HFFc6 (cell line): ENCODE measurements around the gene REC114. TPM values are rescaled to one million over a fixed set of nuclear protein-coding genes. Genes with fewer than 3 reads are reported as not detected.
"Not testable (repeated sequence)": the region's sequence is repeated elsewhere in the genome, so short reads cannot be mapped to it uniquely, and the experiment has no call there.

Experiments
- DNase-seq: peaks from one replicate; pipeline ENCODE4 v3.0.0-alpha.2; 2018
- H3K27ac Mint-ChIP-seq: 2 replicates; pipeline ENCODE4 v1.8.0; 2020; ENCODE audit warnings: mild to moderate bottlenecking, mixed read lengths
- H3K27me3 Mint-ChIP-seq: 2 replicates; pipeline ENCODE4 v1.8.0; 2021; ENCODE audit warnings: mild to moderate bottlenecking, moderate library complexity, mixed read lengths; ENCODE audit not compliant: insufficient read depth
- H3K36me3 Mint-ChIP-seq: 2 replicates; pipeline ENCODE4 v1.8.0; 2021; ENCODE audit warnings: low read depth, mixed read lengths
- H3K4me1 Mint-ChIP-seq: 2 replicates; pipeline ENCODE4 v1.8.0; 2020; ENCODE audit warnings: low read depth, mixed read lengths
- H3K4me3 Mint-ChIP-seq: 2 replicates; pipeline ENCODE4 v1.8.0; 2020; ENCODE audit warnings: mild to moderate bottlenecking, moderate library complexity, mixed read lengths
- H3K9me3 Mint-ChIP-seq: 2 replicates; pipeline ENCODE4 v1.8.0; 2020; ENCODE audit warnings: mild to moderate bottlenecking, mixed read lengths
- total RNA-seq, 6 experiments: library from RNA; stranded (reverse); fragmentation: NEBNext Ultra II Directional; extraction: Animal tissue kit (Norgen Biotek cat#: 25700); gene quantifications; 2 replicates in 1 of 6; 3 replicates in 5 of 6; pipeline ENCODE4 v1.2.3, GENCODE V29; 2021
- TF ChIP-seq, protein P1 (sequence below): fragments of 200-600 bp; sonication (generic); IDR thresholded peaks from 2 replicates; pipeline ENCODE4 v1.5.0; 2021; ENCODE audit warnings: antibody characterized with exemption, mild to moderate bottlenecking

Gene REC114
- total RNA-seq, 6 experiments from 2014 or later = not detected

GRCh38 chr15:73449980-73450379, 7.0 kb downstream of the REC114 start:
- H3K9me3 Mint-ChIP-seq, H3K27ac Mint-ChIP-seq, DNase-seq, H3K4me1 Mint-ChIP-seq, H3K4me3 Mint-ChIP-seq, H3K36me3 Mint-ChIP-seq: not testable (repeated sequence)
- H3K27me3 Mint-ChIP-seq = peaks cover 10% of the 10 kb centered on the region

DNA sequence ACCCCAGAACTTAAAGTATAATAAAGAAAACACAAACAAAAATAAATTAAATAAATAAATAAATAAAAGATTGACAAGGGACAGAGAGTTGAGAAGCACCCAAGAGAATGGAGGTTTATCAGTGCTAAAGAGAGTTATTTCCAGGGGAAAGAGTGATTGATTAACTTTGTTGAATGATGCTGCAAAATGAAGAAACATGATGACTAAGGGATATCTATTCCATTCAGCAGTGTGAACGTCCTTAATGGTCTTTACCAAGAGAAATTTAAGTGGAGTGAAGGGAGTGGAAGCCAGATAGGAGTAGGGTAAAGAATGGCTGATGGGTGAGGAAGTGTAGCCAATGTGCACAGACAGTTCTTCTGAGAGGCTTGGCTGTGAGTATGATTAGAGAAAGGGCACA, 11.1 kb downstream of the REC114 start:
- Mint-ChIP-seq H3K27ac (no peak overlapping the region), H3K4me3 (no peak overlapping the region), H3K4me1 (no peaks in the 10 kb centered on the region), H3K36me3 (no peaks in the 10 kb centered on the region), H3K9me3 (peaks cover 6% of the 10 kb centered on the region; the same call in 1 of the 2 replicates), H3K27me3 (peaks cover 7% of the 10 kb centered on the region)
- no peak for DNase-seq
- TF ChIP-seq, protein P1, sequence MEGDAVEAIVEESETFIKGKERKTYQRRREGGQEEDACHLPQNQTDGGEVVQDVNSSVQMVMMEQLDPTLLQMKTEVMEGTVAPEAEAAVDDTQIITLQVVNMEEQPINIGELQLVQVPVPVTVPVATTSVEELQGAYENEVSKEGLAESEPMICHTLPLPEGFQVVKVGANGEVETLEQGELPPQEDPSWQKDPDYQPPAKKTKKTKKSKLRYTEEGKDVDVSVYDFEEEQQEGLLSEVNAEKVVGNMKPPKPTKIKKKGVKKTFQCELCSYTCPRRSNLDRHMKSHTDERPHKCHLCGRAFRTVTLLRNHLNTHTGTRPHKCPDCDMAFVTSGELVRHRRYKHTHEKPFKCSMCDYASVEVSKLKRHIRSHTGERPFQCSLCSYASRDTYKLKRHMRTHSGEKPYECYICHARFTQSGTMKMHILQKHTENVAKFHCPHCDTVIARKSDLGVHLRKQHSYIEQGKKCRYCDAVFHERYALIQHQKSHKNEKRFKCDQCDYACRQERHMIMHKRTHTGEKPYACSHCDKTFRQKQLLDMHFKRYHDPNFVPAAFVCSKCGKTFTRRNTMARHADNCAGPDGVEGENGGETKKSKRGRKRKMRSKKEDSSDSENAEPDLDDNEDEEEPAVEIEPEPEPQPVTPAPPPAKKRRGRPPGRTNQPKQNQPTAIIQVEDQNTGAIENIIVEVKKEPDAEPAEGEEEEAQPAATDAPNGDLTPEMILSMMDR = no peak

GRCh38 chr15:73455876-73456275, 12.9 kb downstream of the REC114 start:
- peaks cover 9% of the 10 kb centered on the region for H3K27me3 Mint-ChIP-seq
- H3K27ac Mint-ChIP-seq = no peak overlapping the region
- TF ChIP-seq, protein P1 = no peak
- H3K4me3 Mint-ChIP-seq = no peak overlapping the region
- H3K36me3 Mint-ChIP-seq = no peaks in the 10 kb centered on the region
- H3K9me3 Mint-ChIP-seq = peaks cover 6% of the 10 kb centered on the region; the same call in 1 of the 2 replicates
- no peak for DNase-seq
- no peaks in the 10 kb centered on the region for H3K4me1 Mint-ChIP-seq

GRCh38 chr15:73457334-73457733, 14.4 kb downstream of the REC114 start:
- Mint-ChIP-seq H3K4me3 (no peak overlapping the region), H3K4me1 (no peaks in the 10 kb centered on the region), H3K27ac (no peak overlapping the region), H3K9me3 (peaks cover 3% of the 10 kb centered on the region; the same call in 1 of the 2 replicates), H3K27me3 (peaks cover 12% of the 10 kb centered on the region), H3K36me3 (no peaks in the 10 kb centered on the region)
- TF ChIP-seq, protein P1 = no peak
- DNase-seq = no peak

DNA sequence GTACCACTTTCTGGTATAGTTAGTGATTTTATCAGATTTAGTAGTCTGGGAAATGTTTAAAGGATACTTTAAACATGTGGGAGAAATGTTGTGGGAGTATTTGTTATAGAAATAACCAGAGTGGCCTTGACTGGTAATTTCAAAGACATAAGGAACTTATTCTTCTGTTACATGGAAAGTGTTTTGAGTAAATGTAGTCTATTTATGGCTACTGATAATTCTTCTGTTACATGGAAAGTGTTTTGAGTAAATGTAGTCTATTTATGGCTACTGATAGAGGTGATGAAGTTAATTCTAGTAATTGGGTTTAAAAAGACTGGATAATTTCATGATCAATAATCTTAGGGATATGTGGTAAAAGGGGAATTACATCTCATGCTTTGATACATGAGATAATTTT, 17.7 kb downstream of the REC114 start:
- Mint-ChIP-seq H3K27me3 (peaks cover 17% of the 10 kb centered on the region), H3K36me3 (no peaks in the 10 kb centered on the region), H3K9me3 (no peaks in the 10 kb centered on the region), H3K27ac (no peak overlapping the region), H3K4me3 (no peak overlapping the region), H3K4me1 (no peaks in the 10 kb centered on the region)
- TF ChIP-seq, protein P1 = no peak
- no peak for DNase-seq

DNA sequence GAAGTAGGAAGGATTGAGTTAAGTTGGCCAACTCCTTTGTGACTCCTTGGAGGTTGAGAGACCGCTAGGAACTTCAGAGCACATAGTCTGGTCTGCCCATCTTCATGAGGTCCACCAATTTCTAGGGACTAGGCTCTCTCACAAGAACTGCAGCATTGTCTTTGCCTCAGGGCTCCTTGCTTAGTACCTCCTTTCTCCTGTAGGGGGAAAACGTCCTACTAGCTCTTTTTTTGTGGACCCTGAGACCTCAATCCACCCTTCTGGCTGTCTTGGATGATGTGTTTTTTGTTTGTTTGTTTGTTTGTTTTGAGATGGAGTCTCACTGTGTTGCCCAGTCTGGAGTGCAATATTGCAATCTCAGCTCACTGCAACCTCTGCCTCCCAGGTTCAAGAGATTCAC, 21.6 kb downstream of the REC114 start:
- Mint-ChIP-seq H3K9me3 (no peaks in the 10 kb centered on the region), H3K4me3 (no peak overlapping the region), H3K4me1 (no peaks in the 10 kb centered on the region), H3K27ac (no peak overlapping the region), H3K27me3 (peaks cover 11% of the 10 kb centered on the region), H3K36me3 (no peaks in the 10 kb centered on the region)
- no peak for DNase-seq
- TF ChIP-seq, protein P1 = peak; percentile 46
